Measurements from ENCODE around the gene MINDY1. TPM values are rescaled to one million over a fixed set of nuclear protein-coding genes. Genes with fewer than 3 reads are reported as not detected.

The MINDY1 gene
- total and polyA plus RNA-seq, 11 donors, result 18.5 to 98.4 (median 54.0) TPM

GRCh38 chr1:150970808-150971582, 35.7 kb downstream of the MINDY1 start:
- Histone ChIP-seq H3K9me3 (no peaks in the 10 kb centered on the region), H3K36me3 (peaks cover 0 to 32% (median 29%) of the 10 kb centered on the region in 9 donors), H3K27me3 (no peaks in the 10 kb centered on the region), H3K4me3 (peak overlapping the region in 7 of 12 donors; percentile 3 to 97 (median 10)), H3K4me1 (peaks cover 0 to 55% (median 46%) of the 10 kb centered on the region in 12 donors), H3K27ac (peak overlapping the region in 11 of 12 donors; percentile 70 to 99 (median 95))
- TF ChIP-seq CTCF (IDR thresholded peaks at IDR 0.05) (no peak), POLR2A (IDR thresholded peaks at IDR 0.05) (no peak)
- WGBS, 4 donors, result 34 to 49% (median 44%) methylated on average over 10 to 11 of the region's 11 CpGs
- peak; percentile 69 to 92 (median 79) for DNase-seq
- intact Hi-C loops (cut with DNase I), result loop anchor here in 3 of 10 donors (5.0 kb wide), 2 partner anchors 44 to 94 kb away; partner anchors contain the start of genes SETDB1 (in 3 of the 3) and ARNT (in 1 of the 3)
- ATAC-seq, result peak; percentile 59 to 87 (median 84)

GRCh38 chr1:150969626-150970025, 37.1 kb downstream of the MINDY1 start:
- Histone ChIP-seq H3K4me1 (peaks cover 0 to 48% (median 43%) of the 10 kb centered on the region in 12 donors), H3K36me3 (peaks cover 0 to 46% (median 43%) of the 10 kb centered on the region in 9 donors), H3K27me3 (no peaks in the 10 kb centered on the region), H3K4me3 (no peak overlapping the region), H3K9me3 (no peaks in the 10 kb centered on the region), H3K27ac (peak overlapping the region in 3 of 12 donors; percentile 24 to 94 (median 27))
- ATAC-seq (no peak), DNase-seq (no peak)
- intact Hi-C loops (cut with DNase I), result loop anchor here in 4 of 10 donors (5.0 kb wide), 3 partner anchors 37 to 92 kb away; partner anchors contain the start of genes SETDB1 (in 3 of the 4) and ARNT (in 1 of the 4)
- WGBS, 4 donors, result 82 to 84% (median 83%) methylated on average over 3 of the region's 3 CpGs
- no peak for TF ChIP-seq CTCF (IDR thresholded peaks at IDR 0.05)

GRCh38 chr1:150968491-150968890, 38.2 kb downstream of the MINDY1 start:
- H3K4me1 ChIP-seq, result peaks cover 0 to 44% (median 40%) of the 10 kb centered on the region in 12 donors
- H3K27me3 ChIP-seq, result no peaks in the 10 kb centered on the region
- TF ChIP-seq POLR2A (IDR thresholded peaks at IDR 0.05) (no peak), CTCF (IDR thresholded peaks at IDR 0.05) (no peak)
- no peaks in the 10 kb centered on the region for H3K9me3 ChIP-seq
- 81 to 97% (median 96%) methylated on average over 4 of the region's 4 CpGs for WGBS, 4 donors
- no peak for DNase-seq
- intact Hi-C loops (cut with DNase I), result loop anchor here in 1 of 10 donors (5.0 kb wide), 1 partner anchor 36 kb away; no protein-coding TSS in a partner anchor
- H3K36me3 ChIP-seq, result peaks cover 0 to 58% (median 54%) of the 10 kb centered on the region in 9 donors
- no peak overlapping the region for H3K4me3 ChIP-seq
- ATAC-seq, result no peak
- no peak overlapping the region for H3K27ac ChIP-seq

GRCh38 chr1:150967936-150968335, 38.8 kb downstream of the MINDY1 start:
- intact Hi-C loops (cut with DNase I), result loop anchor here in 2 of 10 donors (2.0 to 5.0 kb wide), 2 partner anchors 19 to 36 kb away; no protein-coding TSS in a partner anchor
- Histone ChIP-seq H3K27ac (no peak overlapping the region), H3K4me3 (no peak overlapping the region), H3K9me3 (no peaks in the 10 kb centered on the region), H3K27me3 (no peaks in the 10 kb centered on the region), H3K36me3 (peaks cover 0 to 63% (median 60%) of the 10 kb centered on the region in 9 donors), H3K4me1 (peaks cover 0 to 40% (median 34%) of the 10 kb centered on the region in 12 donors)
- no peak for DNase-seq
- ATAC-seq, result no peak
- TF ChIP-seq CTCF (IDR thresholded peaks at IDR 0.05) (no peak), POLR2A (IDR thresholded peaks at IDR 0.05) (no peak)
- 96 to 98% (median 97%) methylated on average over 12 to 13 of the region's 13 CpGs for WGBS, 4 donors
